Activated CD4-positive, alpha-beta T cell treated with anti-CD3 and anti-CD28 coated beads, Interleukin-2, Interleukin-6, amounts not matched to agents 100 ng/mL and 50 ng/mL, durations not matched to agents 16 hours and 8 hours (primary cell): ENCODE results near the gene MRM2.

Experiments used
- DNase-seq: peaks from one replicate; pipeline ENCODE4 v3.0.0-alpha.2; 2020

MRM2 gene

GRCh38 chr7:2201686-2202360 lies 40.2 kb downstream of the MRM2 start:
- DNase-seq, result no peak

- no peak for DNase-seq
These were observed 40.9 kb downstream of the MRM2 start for GRCh38 chr7:2201128-2201527.

DNA sequence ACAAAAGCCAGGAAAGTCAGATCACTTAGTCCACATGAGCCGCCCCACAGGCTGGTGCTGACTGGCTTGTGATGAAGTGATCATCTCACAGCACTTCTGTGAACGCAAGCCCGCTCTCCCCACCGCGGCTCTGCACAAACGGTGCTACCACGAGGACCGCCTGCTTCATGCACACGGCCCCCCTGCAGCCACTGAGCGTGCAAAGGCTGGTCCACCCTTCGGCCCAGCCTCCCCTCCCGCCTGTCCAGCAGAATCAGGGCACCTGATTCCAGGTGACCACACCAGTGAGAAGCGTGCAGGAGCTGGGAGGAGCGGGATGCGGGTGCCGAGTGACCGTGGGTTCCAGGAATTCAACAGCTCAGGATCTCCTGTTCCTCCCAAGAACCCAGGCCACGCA lies 41.4 kb downstream of the MRM2 start:
- DNase-seq, result no peak

GRCh38 chr7:2199956-2200583 lies 41.9 kb downstream of the MRM2 start:
- DNase-seq, result no peak

DNA sequence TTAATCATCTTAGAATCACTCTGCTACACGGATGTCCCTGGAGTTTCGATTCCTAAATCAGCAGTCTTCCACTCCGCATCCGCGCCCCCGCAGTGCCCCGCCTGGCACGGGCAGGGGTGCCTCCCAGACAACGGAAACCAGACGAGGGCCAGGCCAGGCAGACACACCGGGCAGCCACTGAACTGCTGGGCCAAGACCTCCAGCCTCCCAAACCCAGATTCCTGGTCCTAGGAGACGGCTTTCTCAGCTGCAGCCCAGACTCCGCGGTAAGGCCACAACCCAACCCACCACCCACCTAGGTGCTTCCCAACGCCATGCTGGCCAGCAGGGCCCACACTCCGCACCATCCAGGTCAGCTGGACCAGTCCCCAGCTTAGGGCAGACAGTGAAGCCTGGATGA lies 42.5 kb downstream of the MRM2 start:
- DNase-seq, result no peak

- no peak for DNase-seq
These were observed 43.2 kb downstream of the MRM2 start for GRCh38 chr7:2198760-2199159.

- no peak for DNase-seq
These were observed 43.8 kb downstream of the MRM2 start for GRCh38 chr7:2198206-2198605.

DNA sequence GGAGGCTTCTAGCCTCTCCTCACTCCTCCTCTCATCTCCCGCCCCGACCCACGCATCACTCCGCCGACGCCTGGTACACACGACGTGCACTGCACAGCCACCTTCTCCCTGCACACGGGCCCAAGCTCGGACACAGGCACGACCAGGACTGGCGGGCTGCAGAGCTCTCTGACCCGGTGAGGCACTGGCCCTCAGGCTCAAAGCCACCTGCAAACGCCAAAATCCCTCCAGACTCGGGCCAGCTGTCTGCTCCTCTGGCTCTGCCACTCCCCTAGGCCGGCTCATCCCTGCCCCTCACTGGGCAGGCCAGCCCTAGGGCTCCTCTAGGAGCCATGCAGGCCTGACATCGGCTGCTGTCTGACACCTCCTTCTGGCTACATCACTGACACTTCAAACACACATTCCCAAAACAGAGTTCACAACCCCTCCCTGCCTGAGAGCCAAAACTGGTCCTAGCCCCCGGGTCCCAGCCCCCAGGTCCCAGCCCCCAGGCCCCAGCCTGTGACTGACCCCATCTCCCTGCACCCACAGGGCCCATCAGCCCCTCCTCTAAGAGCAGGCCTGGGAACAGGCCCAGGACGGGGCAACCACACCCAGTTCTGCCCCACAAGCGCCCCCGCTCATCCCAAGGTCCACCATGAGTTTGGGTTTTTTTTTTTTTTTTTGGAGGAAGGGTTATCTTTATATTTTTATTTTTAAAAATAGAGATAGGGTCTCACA lies 44.4 kb downstream of the MRM2 start:
- no peak for DNase-seq

- DNase-seq, result no peak
These were observed 45.3 kb downstream of the MRM2 start for GRCh38 chr7:2196381-2197378.

DNA sequence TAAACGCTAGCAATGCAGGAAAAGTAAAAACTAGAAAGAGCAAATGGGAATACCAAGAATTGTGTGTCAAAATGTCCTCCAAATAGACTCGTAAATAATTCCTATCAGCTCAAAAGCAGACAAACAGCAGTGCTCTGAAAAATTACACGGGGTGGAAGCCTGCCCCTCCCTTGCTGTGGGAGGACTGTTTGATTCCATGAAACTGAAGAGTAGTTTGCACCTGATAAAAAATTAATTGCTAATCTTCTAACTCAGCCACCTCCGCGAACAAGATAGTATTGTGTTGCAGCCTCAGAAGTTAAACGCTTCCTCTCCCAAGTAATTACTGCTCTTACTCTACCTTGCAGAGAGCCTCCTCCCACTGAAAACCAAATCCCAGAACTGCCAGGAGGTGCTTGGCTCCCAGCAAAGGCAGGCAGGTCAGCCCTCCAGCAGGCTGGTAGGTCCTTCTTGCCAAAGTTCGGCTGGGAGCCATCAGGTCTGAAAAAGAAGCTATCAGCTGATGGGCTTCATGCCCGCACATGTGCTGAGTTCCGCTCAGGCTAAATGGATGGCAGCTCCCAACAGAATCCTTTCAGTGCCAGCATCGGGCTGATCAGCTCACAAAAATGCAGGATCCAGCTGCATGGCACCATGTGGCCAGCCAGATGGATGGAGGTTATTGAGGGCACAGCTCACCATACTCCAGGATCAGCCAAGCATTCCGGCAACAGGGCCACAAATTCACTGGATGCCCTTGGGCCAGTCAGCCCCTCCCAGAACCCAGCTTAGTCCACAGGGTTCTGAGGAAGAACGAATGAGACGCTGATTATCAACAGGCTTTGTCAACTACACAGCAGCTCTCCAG lies 46.4 kb downstream of the MRM2 start:
- no peak for DNase-seq

GRCh38 chr7:2193575-2194305 lies 48.3 kb downstream of the MRM2 start:
- DNase-seq, result no peak

GRCh38 chr7:2192831-2193534 lies 49.0 kb downstream of the MRM2 start:
- no peak for DNase-seq

DNA sequence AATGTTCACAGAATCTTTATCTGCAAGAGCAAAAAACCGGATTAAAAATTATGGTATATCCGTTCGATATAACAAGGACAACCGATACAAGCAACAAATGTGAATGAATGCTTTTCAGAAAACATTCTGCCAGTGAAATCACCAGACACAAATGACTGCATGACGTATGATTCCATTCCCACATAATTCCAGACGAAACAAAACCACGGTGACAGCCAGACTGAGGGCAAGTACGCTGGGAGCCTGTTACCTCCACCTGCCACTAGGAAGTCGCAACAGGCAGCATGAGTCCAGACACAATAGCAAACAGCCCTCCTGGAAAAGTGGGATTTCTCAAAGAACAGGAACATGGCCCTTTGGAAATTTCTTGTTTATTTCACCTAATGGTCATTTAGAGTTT lies 51.0 kb downstream of the MRM2 start:
- no peak for DNase-seq

GRCh38 chr7:2190531-2190930 lies 51.5 kb downstream of the MRM2 start:
- DNase-seq, result no peak

DNA sequence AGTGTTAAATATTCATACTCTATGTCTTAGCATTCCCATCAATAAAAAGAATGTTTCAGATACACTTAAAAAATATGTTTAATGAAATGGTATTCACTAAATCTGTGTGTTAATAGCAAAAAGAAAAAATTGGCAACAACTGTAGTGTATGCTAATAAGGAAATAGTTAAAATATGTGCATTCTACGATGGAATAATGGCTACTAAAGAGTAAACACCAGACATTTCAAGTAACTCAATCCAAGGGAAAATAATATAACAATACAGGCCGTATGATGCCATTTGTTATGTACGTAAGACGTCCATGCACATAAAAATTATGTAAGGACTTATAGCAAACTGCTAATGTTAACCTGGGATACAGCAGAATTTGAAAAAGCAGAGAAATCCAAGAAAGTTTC lies 55.8 kb downstream of the MRM2 start:
- DNase-seq, result no peak

DNA sequence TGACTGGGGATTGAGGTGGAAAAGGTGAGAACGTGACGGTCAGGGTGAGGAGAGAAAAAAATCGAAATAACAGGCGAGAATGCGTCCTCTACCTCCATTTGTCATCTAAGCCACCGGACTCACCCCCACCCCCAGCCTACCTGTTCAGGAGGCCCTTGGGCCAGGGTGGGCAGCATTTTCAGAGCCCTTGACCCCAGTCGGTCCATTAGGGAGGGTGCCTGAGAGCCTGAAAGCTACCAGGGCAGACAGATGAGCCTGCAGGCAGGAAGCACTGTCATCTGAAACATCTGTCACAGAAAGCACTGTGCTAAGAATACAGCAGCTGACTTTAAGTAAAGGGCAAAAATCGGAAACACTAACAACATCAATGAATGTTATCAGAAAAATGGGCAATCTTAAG lies 56.3 kb downstream of the MRM2 start:
- no peak for DNase-seq
